Natural killer cell (primary cell): ENCODE measurements around the gene C1QTNF2. TPM values are rescaled to one million over a fixed set of nuclear protein-coding genes. Genes with fewer than 3 reads are reported as not detected.

ENCODE experiments used
- ATAC-seq, 3 donors: fragments of 150-1000 bp in 2 of 3; fragments of 200-7000 bp in 1 of 3; cut with Tn5 transposase; 1 replicate in 1 of 3; 2 replicates in 2 of 3; pipeline ENCODE4 v1.10.0; 2021; ENCODE audit warnings: mild to moderate bottlenecking in 2 of 3, moderate library complexity in 2 of 3
- DNase-seq, 2 donors: peaks; one replicate each; pipeline versions ENCODE4 v3.0.0 to v3.0.0-alpha.2; 2013 to 2021; ENCODE audit warnings: mixed read lengths in 1 of 2
- H3K27ac ChIP-seq: one replicate; pipeline ENCODE4 v1.5.1; 2013; ENCODE audit warnings: mild to moderate bottlenecking, low read length
- H3K27me3 ChIP-seq: one replicate; pipeline ENCODE4 v1.6.1; 2013; ENCODE audit warnings: low read length; ENCODE audit not compliant: control insufficient read depth, insufficient read depth
- H3K36me3 ChIP-seq: one replicate; pipeline ENCODE4 v1.6.1; 2013; ENCODE audit warnings: low read length; ENCODE audit not compliant: control insufficient read depth, insufficient read depth
- H3K4me1 ChIP-seq: one replicate; pipeline ENCODE4 v1.6.1; 2013; ENCODE audit warnings: low read length; ENCODE audit not compliant: control insufficient read depth, insufficient read depth
- H3K4me3 ChIP-seq: one replicate; pipeline ENCODE4 v1.5.1; 2013; ENCODE audit warnings: low read length
- H3K9me3 ChIP-seq: one replicate; pipeline ENCODE4 v1.6.1; 2013; ENCODE audit warnings: low read length; ENCODE audit not compliant: control insufficient read depth, insufficient read depth
- H3K27ac Mint-ChIP-seq, 2 donors: one replicate each; pipeline ENCODE4 v1.8.0; 2022; ENCODE audit warnings: mild to moderate bottlenecking in 2 of 2, mixed read lengths in 2 of 2, moderate library complexity in 1 of 2
- H3K27me3 Mint-ChIP-seq, 2 donors: one replicate each; pipeline ENCODE4 v1.8.0; 2022; ENCODE audit warnings: low read depth in 2 of 2, mixed read lengths in 2 of 2
- H3K36me3 Mint-ChIP-seq: one replicate; pipeline ENCODE4 v1.8.0; 2022; ENCODE audit warnings: mixed read lengths
- H3K4me1 Mint-ChIP-seq, 2 donors: one replicate each; pipeline ENCODE4 v1.8.0; 2022; ENCODE audit warnings: mixed read lengths in 2 of 2
- H3K4me3 Mint-ChIP-seq: one replicate; pipeline ENCODE4 v1.8.0; 2022; ENCODE audit warnings: mild to moderate bottlenecking, moderate library complexity, mixed read lengths
- H3K9me3 Mint-ChIP-seq, 2 donors: one replicate each; pipeline ENCODE4 v1.8.0; 2022; ENCODE audit warnings: mixed read lengths in 2 of 2
- WGBS: methylation state at CpG from one replicate; pipeline ENCODE4 v1.1.7; 2013; ENCODE audit warnings: missing lambda C conversion rate; ENCODE audit not compliant: insufficient coverage; 5-methylcytosine and 5-hydroxymethylcytosine counted together
- intact Hi-C: fragments of 100-400 bp; cut with micrococcal nuclease; formaldehyde crosslinking; loops from one replicate; pipeline ENCODE4 v1.14.2; 2022
- total RNA-seq, 4 donors: library from RNA; stranded (reverse); fragments of 120-200 nt in 1 of 4; gene quantifications; one replicate each; pipeline versions ENCODE4 v1.2.3 to v1.2.4, GENCODE V29; 2013 to 2022
- TF ChIP-seq, protein P1 (sequence below): fragments of 200-600 bp; IDR thresholded peaks from one replicate; pipeline ENCODE4 v1.8.0; 2022; ENCODE audit warnings: antibody characterized with exemption

C1QTNF2 gene
- total RNA-seq, 3 donors from 2014 or later (not counting 1 experiment from before 2014, with no cell fraction given), result not detected

DNA sequence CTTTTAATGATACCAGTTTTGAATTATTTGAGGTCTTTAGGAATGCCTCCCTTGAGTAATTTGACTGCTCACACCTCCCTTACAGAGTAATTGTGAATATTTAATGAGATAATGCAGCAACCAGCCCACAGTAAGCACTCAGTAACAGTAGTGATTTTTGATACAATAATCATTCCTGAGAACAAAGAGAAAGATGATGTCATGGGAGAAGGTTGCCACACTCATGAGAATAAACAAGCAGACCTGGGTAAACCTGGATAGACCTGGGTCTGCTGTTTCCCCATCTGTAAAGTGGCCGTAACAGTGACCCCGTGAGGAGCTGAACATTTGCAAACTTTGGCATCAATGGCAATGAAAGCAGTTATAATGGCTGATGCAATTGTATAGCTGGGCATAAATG lies 4.2 kb downstream of the C1QTNF2 start:
- peaks cover 37 to 42% of the 10 kb centered on the region in 2 donors for H3K27me3 Mint-ChIP-seq
- WGBS, result 90% methylated on average over 2 of the region's 2 CpGs
- intact Hi-C loops, result no loop called here

DNA sequence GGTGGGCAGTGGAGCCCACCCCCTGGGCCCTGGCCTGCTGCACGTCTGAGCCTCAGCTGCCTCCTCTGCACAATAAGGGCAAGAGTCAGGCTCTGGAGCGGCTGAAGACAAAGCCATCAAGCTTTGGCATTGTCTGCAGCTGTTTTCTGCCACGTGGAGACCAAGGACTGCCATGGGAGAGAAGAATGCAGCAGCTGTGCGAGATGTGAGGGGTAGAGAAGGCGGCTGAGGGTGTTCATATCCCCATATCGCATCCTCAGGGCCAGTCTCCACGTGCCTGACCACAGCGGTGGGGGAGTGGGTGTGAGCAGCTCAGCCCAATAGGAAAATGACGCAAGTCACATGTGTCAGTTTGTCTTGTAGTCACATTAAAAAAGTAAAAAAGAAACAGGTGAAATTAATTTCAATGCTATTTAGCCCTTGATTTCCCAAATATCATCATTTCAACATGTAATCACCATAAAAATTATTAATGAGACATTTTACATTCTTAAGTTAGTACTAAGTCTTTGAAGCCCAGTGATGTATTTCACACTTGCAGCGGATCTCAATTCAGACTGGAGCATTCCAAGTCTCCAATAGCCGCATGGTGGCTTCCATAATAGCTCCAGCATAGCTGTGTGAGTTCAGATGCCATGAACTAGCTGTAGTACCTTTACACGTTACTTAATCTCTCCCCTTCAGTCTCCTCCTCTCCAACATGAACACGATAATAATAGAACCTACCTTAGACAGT lies 6.6 kb downstream of the C1QTNF2 start:
- Mint-ChIP-seq H3K9me3 (no peaks in the 10 kb centered on the region), H3K4me1 (peaks cover 0 to 5% of the 10 kb centered on the region in 2 donors)

More for the DNA sequence above, 4.2 kb downstream of the C1QTNF2 start:
- ATAC-seq (no peak), DNase-seq (no peak)
- H3K27ac Mint-ChIP-seq, result no peak overlapping the region
- H3K36me3 ChIP-seq, result no peaks in the 10 kb centered on the region
- peaks cover 7% of the 10 kb centered on the region for H3K4me1 ChIP-seq
- H3K9me3 ChIP-seq, result no peaks in the 10 kb centered on the region
- H3K4me1 Mint-ChIP-seq, result peaks cover 8 to 9% of the 10 kb centered on the region in 2 donors
- no peak overlapping the region for H3K4me3 ChIP-seq
- no peaks in the 10 kb centered on the region for H3K9me3 Mint-ChIP-seq
- H3K27ac ChIP-seq, result no peak overlapping the region
- H3K4me3 Mint-ChIP-seq, result no peak overlapping the region
- H3K27me3 ChIP-seq, result peaks cover 15% of the 10 kb centered on the region
- TF ChIP-seq, protein P1, sequence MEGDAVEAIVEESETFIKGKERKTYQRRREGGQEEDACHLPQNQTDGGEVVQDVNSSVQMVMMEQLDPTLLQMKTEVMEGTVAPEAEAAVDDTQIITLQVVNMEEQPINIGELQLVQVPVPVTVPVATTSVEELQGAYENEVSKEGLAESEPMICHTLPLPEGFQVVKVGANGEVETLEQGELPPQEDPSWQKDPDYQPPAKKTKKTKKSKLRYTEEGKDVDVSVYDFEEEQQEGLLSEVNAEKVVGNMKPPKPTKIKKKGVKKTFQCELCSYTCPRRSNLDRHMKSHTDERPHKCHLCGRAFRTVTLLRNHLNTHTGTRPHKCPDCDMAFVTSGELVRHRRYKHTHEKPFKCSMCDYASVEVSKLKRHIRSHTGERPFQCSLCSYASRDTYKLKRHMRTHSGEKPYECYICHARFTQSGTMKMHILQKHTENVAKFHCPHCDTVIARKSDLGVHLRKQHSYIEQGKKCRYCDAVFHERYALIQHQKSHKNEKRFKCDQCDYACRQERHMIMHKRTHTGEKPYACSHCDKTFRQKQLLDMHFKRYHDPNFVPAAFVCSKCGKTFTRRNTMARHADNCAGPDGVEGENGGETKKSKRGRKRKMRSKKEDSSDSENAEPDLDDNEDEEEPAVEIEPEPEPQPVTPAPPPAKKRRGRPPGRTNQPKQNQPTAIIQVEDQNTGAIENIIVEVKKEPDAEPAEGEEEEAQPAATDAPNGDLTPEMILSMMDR, result no peak
- no peaks in the 10 kb centered on the region for H3K36me3 Mint-ChIP-seq

DNA sequence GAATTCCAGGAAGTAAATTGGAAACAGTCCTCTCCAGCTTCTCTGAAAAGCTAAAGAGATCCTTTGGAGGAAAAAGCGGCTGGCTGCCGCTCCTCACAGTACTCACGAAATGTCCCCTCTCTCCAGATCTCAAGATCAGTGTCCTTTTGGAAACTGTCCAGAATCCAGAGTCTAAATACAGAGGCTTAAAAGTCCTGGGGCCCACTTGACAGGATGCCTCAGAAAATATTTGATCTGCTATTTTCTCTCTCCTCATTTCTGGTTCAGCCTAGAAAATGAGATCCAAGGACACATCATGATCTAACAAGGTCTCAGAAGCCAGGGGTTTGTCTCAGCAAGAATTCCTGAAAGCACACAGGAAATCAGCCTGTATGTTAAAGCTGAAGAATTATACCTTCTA lies 7.2 kb downstream of the C1QTNF2 start:
- DNase-seq (no peak), ATAC-seq (no peak)
- Histone ChIP-seq H3K4me3 (no peak overlapping the region), H3K4me1 (no peaks in the 10 kb centered on the region), H3K9me3 (no peaks in the 10 kb centered on the region), H3K27me3 (no peaks in the 10 kb centered on the region), H3K36me3 (no peaks in the 10 kb centered on the region), H3K27ac (no peak overlapping the region)
- Mint-ChIP-seq H3K36me3 (no peaks in the 10 kb centered on the region), H3K4me3 (no peak overlapping the region), H3K27me3 (peaks cover 10 to 19% of the 10 kb centered on the region in 2 donors), H3K9me3 (no peaks in the 10 kb centered on the region), H3K27ac (no peak overlapping the region), H3K4me1 (peaks cover 0 to 5% of the 10 kb centered on the region in 2 donors)
- intact Hi-C loops, result no loop called here
- TF ChIP-seq, protein P1, result no peak
- WGBS, result 93% methylated on average over 3 of the region's 3 CpGs

More for the DNA sequence above, 6.6 kb downstream of the C1QTNF2 start:
- ATAC-seq (no peak), DNase-seq (no peak)
- no peaks in the 10 kb centered on the region for H3K36me3 Mint-ChIP-seq
- no peaks in the 10 kb centered on the region for H3K9me3 ChIP-seq
- no peaks in the 10 kb centered on the region for H3K4me1 ChIP-seq
- no peak overlapping the region for H3K27ac Mint-ChIP-seq
- no peak overlapping the region for H3K4me3 ChIP-seq
- 90% methylated on average over 11 of the region's 13 CpGs for WGBS
- TF ChIP-seq, protein P1, result no peak
- H3K4me3 Mint-ChIP-seq, result no peak overlapping the region
- no peaks in the 10 kb centered on the region for H3K27me3 ChIP-seq
- no peak overlapping the region for H3K27ac ChIP-seq
- H3K36me3 ChIP-seq, result no peaks in the 10 kb centered on the region
- intact Hi-C loops, result no loop called here
- H3K27me3 Mint-ChIP-seq, result peaks cover 16 to 25% of the 10 kb centered on the region in 2 donors
